ENCODE results near the gene PLEKHA5. TPM values are rescaled to one million over a fixed set of nuclear protein-coding genes. Genes with fewer than 3 reads are reported as not detected.

The PLEKHA5 gene
- total and polyA plus RNA-seq, 4 donors: 4.9 to 88.5 (median 20.9) TPM

- Histone ChIP-seq H3K4me3 (no peak overlapping the region), H3K9me3 (ENCODE audit: control insufficient read depth in 4 of 4, insufficient read depth in 3 of 4, low read length in 3 of 4) (no peaks in the 10 kb centered on the region), H3K4me1 (ENCODE audit: control insufficient read depth in 5 of 5, insufficient read depth in 5 of 5, low read length in 5 of 5) (peaks cover 0 to 17% (median 0%) of the 10 kb centered on the region in 5 donors), H3K27ac (ENCODE audit: low read depth in 1 of 2, low read length in 1 of 2) (peak overlapping the region in 1 of 2 donors; percentile 1), H3K36me3 (ENCODE audit: control insufficient read depth in 4 of 4, insufficient read depth in 4 of 4, low read length in 4 of 4) (no peaks in the 10 kb centered on the region), H3K9ac (ENCODE audit: insufficient read depth in 1 of 2, low read length in 2 of 2) (no peak overlapping the region), H3K27me3 (ENCODE audit: control insufficient read depth in 3 of 3, insufficient read depth in 3 of 3, low read length in 2 of 3) (no peaks in the 10 kb centered on the region)
- DNase-seq (no peak), ATAC-seq (ENCODE audit: insufficient read depth, low FRiP score) (no peak)
- 61 to 63% methylated on average over 6 of the region's 6 CpGs for WGBS, 2 donors
- TF ChIP-seq CTCF (IDR thresholded peaks at IDR 0.05; ENCODE audit: control extremely low read depth, extremely low read depth): no peak
Observed at GRCh38 chr12:19196959-19197630, 67.6 kb downstream of the PLEKHA5 start.

GRCh38 chr12:19198272-19198671 is 68.7 kb downstream of the PLEKHA5 start:
- no peak for TF ChIP-seq CTCF (IDR thresholded peaks at IDR 0.05; ENCODE audit: control extremely low read depth, extremely low read depth)
- Histone ChIP-seq H3K4me1 (ENCODE audit: control insufficient read depth in 5 of 5, insufficient read depth in 5 of 5, low read length in 5 of 5) (peaks cover 0 to 16% (median 0%) of the 10 kb centered on the region in 5 donors), H3K9me3 (ENCODE audit: control insufficient read depth in 4 of 4, insufficient read depth in 3 of 4, low read length in 3 of 4) (no peaks in the 10 kb centered on the region), H3K4me3 (no peak overlapping the region), H3K9ac (ENCODE audit: insufficient read depth in 1 of 2, low read length in 2 of 2) (no peak overlapping the region), H3K36me3 (ENCODE audit: control insufficient read depth in 4 of 4, insufficient read depth in 4 of 4, low read length in 4 of 4) (no peaks in the 10 kb centered on the region), H3K27ac (ENCODE audit: low read depth in 1 of 2, low read length in 1 of 2) (peak overlapping the region in 1 of 2 donors; percentile 23), H3K27me3 (ENCODE audit: control insufficient read depth in 3 of 3, insufficient read depth in 3 of 3, low read length in 2 of 3) (no peaks in the 10 kb centered on the region)
- DNase-seq (no peak), ATAC-seq (ENCODE audit: insufficient read depth, low FRiP score) (no peak)
- 87 to 88% methylated on average over 2 of the region's 2 CpGs for WGBS, 2 donors

- H3K27ac ChIP-seq (ENCODE audit: low read depth in 1 of 2, low read length in 1 of 2): no peak overlapping the region
- H3K9ac ChIP-seq (ENCODE audit: insufficient read depth in 1 of 2, low read length in 2 of 2): no peak overlapping the region
- 85 to 90% methylated on average over 1 of the region's 1 CpG for WGBS, 2 donors
- H3K27me3 ChIP-seq (ENCODE audit: control insufficient read depth in 3 of 3, insufficient read depth in 3 of 3, low read length in 2 of 3): no peaks in the 10 kb centered on the region
- no peaks in the 10 kb centered on the region for H3K36me3 ChIP-seq (ENCODE audit: control insufficient read depth in 4 of 4, insufficient read depth in 4 of 4, low read length in 4 of 4)
- H3K4me1 ChIP-seq (ENCODE audit: control insufficient read depth in 5 of 5, insufficient read depth in 5 of 5, low read length in 5 of 5): peaks cover 0 to 16% (median 0%) of the 10 kb centered on the region in 5 donors
- H3K4me3 ChIP-seq: no peak overlapping the region
- DNase-seq: no peak
- no peaks in the 10 kb centered on the region for H3K9me3 ChIP-seq (ENCODE audit: control insufficient read depth in 4 of 4, insufficient read depth in 3 of 4, low read length in 3 of 4)
- no peak for ATAC-seq (ENCODE audit: insufficient read depth, low FRiP score)
- TF ChIP-seq CTCF (IDR thresholded peaks at IDR 0.05; ENCODE audit: control extremely low read depth, extremely low read depth): no peak
Observed at GRCh38 chr12:19199332-19199731, 69.8 kb downstream of the PLEKHA5 start.

GRCh38 chr12:19200261-19200660 is 70.7 kb downstream of the PLEKHA5 start:
- no peak overlapping the region for H3K27ac ChIP-seq (ENCODE audit: low read depth in 1 of 2, low read length in 1 of 2)

More at GRCh38 chr12:19200261-19200660, 70.7 kb downstream of the PLEKHA5 start:
- Histone ChIP-seq H3K9me3 (ENCODE audit: control insufficient read depth in 4 of 4, insufficient read depth in 3 of 4, low read length in 3 of 4) (no peaks in the 10 kb centered on the region), H3K9ac (ENCODE audit: insufficient read depth in 1 of 2, low read length in 2 of 2) (no peak overlapping the region), H3K27me3 (ENCODE audit: control insufficient read depth in 3 of 3, insufficient read depth in 3 of 3, low read length in 2 of 3) (no peaks in the 10 kb centered on the region), H3K4me3 (no peak overlapping the region), H3K36me3 (ENCODE audit: control insufficient read depth in 4 of 4, insufficient read depth in 4 of 4, low read length in 4 of 4) (no peaks in the 10 kb centered on the region), H3K4me1 (ENCODE audit: control insufficient read depth in 5 of 5, insufficient read depth in 5 of 5, low read length in 5 of 5) (peaks cover 0 to 16% (median 0%) of the 10 kb centered on the region in 5 donors)
- WGBS, 2 donors: 82 to 91% methylated on average over 1 of the region's 1 CpG
- no peak for TF ChIP-seq CTCF (IDR thresholded peaks at IDR 0.05; ENCODE audit: control extremely low read depth, extremely low read depth)
- ATAC-seq (ENCODE audit: insufficient read depth, low FRiP score) (no peak), DNase-seq (no peak)

Data from lung (tissue), 12 donors.